KMS-11 (cell line): Measurements from ENCODE around the gene KLHL3.

ENCODE experiments used
- H2AFZ ChIP-seq: fragments of 200-600 bp; sonication (generic); 2 replicates; pipeline ENCODE4 v1.6.1; 2016; ENCODE audit warnings: antibody characterized with exemption, mixed run types, low read depth
- H3K27ac ChIP-seq: fragments of 200-600 bp; sonication (generic); 2 replicates; pipeline ENCODE4 v1.6.1; 2016; ENCODE audit warnings: mild to moderate bottlenecking, mixed run types
- H3K27me3 ChIP-seq: fragments of 200-600 bp; sonication (generic); 2 replicates; pipeline ENCODE4 v1.6.1; 2017; ENCODE audit warnings: mild to moderate bottlenecking, low read depth, mixed run types, moderate library complexity; ENCODE audit not compliant: insufficient read depth
- H3K36me3 ChIP-seq: fragments of 200-600 bp; sonication (generic); 2 replicates; pipeline ENCODE4 v1.6.1; 2017; ENCODE audit warnings: mild to moderate bottlenecking, mixed run types; ENCODE audit not compliant: insufficient read depth
- H3K4me1 ChIP-seq: fragments of 200-600 bp; sonication (generic); 2 replicates; pipeline ENCODE4 v1.6.1; 2016; ENCODE audit warnings: mild to moderate bottlenecking, low read depth, mixed run types; ENCODE audit not compliant: poor library complexity, severe bottlenecking
- H3K4me2 ChIP-seq: fragments of 200-600 bp; sonication (generic); 2 replicates; pipeline ENCODE4 v1.7.0; 2016; ENCODE audit warnings: mild to moderate bottlenecking, mixed run types
- H3K4me3 ChIP-seq: fragments of 200-600 bp; sonication (generic); IDR thresholded peaks from 2 replicates; pipeline ENCODE4 v1.6.1; 2017; ENCODE audit warnings: low read depth, low read length, mixed read lengths; ENCODE audit not compliant: insufficient read depth
- H3K79me2 ChIP-seq: fragments of 200-600 bp; sonication (generic); 2 replicates; pipeline ENCODE4 v1.6.1; 2016; ENCODE audit warnings: low read depth, mixed run types; ENCODE audit not compliant: insufficient read depth
- H3K9ac ChIP-seq: fragments of 200-600 bp; sonication (generic); 2 replicates; pipeline ENCODE4 v1.6.1; 2016; ENCODE audit warnings: mild to moderate bottlenecking, mixed run types
- H4K20me1 ChIP-seq: fragments of 200-600 bp; sonication (generic); 2 replicates; pipeline ENCODE4 v1.6.1; 2016; ENCODE audit warnings: mild to moderate bottlenecking, mixed run types; ENCODE audit not compliant: insufficient read depth
- CTCF ChIP-seq: fragments of 200-600 bp; sonication (generic); conservative IDR thresholded peaks from 2 replicates; pipeline ENCODE4 v1.6.1; 2017; ENCODE audit warnings: low read depth, mild to moderate bottlenecking, antibody characterized with exemption, low read length, moderate library complexity, mixed read lengths

Gene KLHL3

DNA sequence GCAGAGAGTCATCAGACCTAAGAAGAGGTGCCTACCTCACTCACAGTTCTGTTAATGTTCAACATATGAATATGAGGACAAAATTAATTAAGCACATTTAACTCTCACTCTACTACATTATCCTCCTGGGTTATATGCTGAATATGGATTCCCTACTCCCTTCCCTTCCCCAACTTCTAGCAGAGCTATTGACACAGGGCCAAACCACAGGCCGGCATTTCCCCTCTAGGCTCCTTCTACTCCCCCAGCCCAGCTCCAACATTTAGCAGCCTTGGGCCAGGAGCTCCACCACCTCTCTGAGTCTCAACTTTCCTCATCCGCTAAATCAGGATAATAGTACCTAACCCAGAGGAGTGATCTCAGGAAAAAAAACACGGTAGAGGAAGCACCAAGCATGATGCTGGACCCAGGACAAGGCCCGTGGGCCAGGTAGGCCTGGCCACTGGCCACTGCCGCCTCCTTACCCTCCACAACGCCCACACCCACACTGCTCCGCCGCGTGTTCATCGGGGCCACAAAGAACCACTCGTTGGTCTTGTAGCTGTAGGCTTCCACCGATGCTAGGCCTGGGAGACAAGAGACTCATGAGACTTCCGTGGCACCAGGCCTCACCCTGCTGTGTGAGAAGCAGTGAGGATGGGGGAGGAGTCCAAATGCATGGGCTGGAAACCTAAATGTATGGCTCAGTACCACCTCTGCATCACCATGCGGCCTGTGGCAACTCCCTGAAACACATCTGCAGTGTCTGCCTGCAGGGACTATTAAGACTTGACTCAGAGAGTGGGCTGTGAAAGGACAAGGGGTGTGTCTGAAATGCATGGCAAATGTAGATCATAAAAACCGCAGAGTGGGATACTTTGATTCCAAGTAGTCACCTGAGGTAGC, 98.8 kb downstream of the KLHL3 start:
- Histone ChIP-seq H3K27me3 (no peaks in the 10 kb centered on the region), H2AFZ (no peak overlapping the region), H3K9ac (no peak overlapping the region), H3K4me2 (no peak overlapping the region), H3K4me1 (peaks cover 8% of the 10 kb centered on the region), H3K4me3 (no peak overlapping the region), H3K27ac (no peak overlapping the region), H4K20me1 (no peaks in the 10 kb centered on the region), H3K36me3 (no peaks in the 10 kb centered on the region), H3K79me2 (no peaks in the 10 kb centered on the region)
- TF ChIP-seq CTCF: no peak

DNA sequence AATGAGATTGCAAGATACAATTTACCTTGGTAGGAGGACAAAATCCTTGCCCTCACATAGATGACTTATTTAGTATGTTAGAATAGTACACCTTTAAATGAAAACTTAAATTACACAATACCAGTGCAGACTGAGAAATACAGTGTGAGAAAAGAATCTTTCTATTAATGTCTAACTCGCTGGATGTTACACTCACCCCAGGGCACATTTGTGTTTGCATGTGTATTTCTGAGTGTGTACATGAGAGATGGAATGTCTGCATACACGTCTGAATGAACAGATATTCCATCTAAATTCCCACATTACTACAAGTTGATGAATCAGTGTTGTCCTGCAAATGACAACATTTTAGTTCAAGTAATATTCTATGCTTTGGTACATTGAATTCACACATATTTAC, 99.8 kb downstream of the KLHL3 start:
- H3K9ac ChIP-seq: no peak overlapping the region
- no peaks in the 10 kb centered on the region for H3K27me3 ChIP-seq
- H3K4me1 ChIP-seq: peaks cover 14% of the 10 kb centered on the region
- TF ChIP-seq CTCF: no peak
- H3K27ac ChIP-seq: no peak overlapping the region
- no peak overlapping the region for H3K4me2 ChIP-seq
- no peak overlapping the region for H2AFZ ChIP-seq
- no peaks in the 10 kb centered on the region for H3K36me3 ChIP-seq
- H3K79me2 ChIP-seq: no peaks in the 10 kb centered on the region
- no peaks in the 10 kb centered on the region for H4K20me1 ChIP-seq
- H3K4me3 ChIP-seq: no peak overlapping the region

- Histone ChIP-seq H4K20me1 (no peaks in the 10 kb centered on the region), H3K27me3 (no peaks in the 10 kb centered on the region), H3K4me3 (no peak overlapping the region), H3K4me1 (peaks cover 14% of the 10 kb centered on the region), H3K79me2 (no peaks in the 10 kb centered on the region), H2AFZ (no peak overlapping the region), H3K36me3 (no peaks in the 10 kb centered on the region), H3K4me2 (no peak overlapping the region), H3K27ac (no peak overlapping the region), H3K9ac (no peak overlapping the region)
- no peak for TF ChIP-seq CTCF
These were observed 100.4 kb downstream of the KLHL3 start for GRCh38 chr5:137635521-137635921.

DNA sequence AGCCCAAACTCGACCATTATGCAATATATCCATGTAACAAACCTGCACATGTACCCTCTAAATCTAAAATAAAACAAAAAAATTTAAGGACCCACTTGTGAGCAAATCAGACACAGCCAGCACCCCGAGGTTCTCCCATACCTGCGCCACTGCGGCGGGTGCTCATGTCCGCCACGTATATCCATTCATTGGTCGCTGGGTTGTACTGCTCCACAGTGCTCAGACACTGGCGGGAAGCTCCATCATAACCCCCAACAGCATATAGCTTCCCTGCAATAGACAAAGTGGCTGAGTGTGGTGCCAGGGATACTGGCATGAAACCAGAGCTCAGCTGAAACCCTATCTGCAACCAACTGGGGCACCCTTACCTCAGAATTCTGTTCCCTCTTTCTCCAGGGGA, 102.0 kb downstream of the KLHL3 start:
- Histone ChIP-seq H2AFZ (no peak overlapping the region), H3K4me2 (no peak overlapping the region), H3K27ac (no peak overlapping the region), H3K4me3 (no peak overlapping the region), H3K27me3 (no peaks in the 10 kb centered on the region), H4K20me1 (no peaks in the 10 kb centered on the region), H3K36me3 (no peaks in the 10 kb centered on the region), H3K79me2 (no peaks in the 10 kb centered on the region), H3K4me1 (peaks cover 14% of the 10 kb centered on the region), H3K9ac (no peak overlapping the region)
- no peak for TF ChIP-seq CTCF
